HCT116 (cell line): ENCODE measurements around the gene CPNE7. TPM values are rescaled to one million over a fixed set of nuclear protein-coding genes. Genes with fewer than 3 reads are reported as not detected.

Experiments used
- ATAC-seq: fragments of 200-7000 bp; cut with Tn5 transposase; 2 replicates; pipeline ENCODE4 v1.9.1; 2020; ENCODE audit warnings: mild to moderate bottlenecking, moderate library complexity
- BruUV-seq: library from RNA; stranded (reverse); fragments of 400-500 nt; replicated peaks from 2 replicates; lab custom pipeline; 2021; lab: Mats Ljungman, UMichigan
- CTCF ChIA-PET: fragments of 300-600 bp; sonication (Branson Sonifier 250); formaldehyde crosslinking; loops from one replicate; lab custom pipeline; 2021; ENCODE audit warnings: antibody characterized with exemption; lab: Charles Lee
- POLR2A ChIA-PET: fragments of 300-600, 350-600 bp; sonication (Branson Sonifier 250); formaldehyde crosslinking; loops from one replicate; lab custom pipeline; 2021; ENCODE audit warnings: antibody characterized with exemption; lab: Charles Lee
- RAD21 ChIA-PET, 2 experiments: fragments of 300-600 bp; sonication (Branson Sonifier 250); formaldehyde crosslinking; loops; one replicate each; lab custom pipeline; 2023; ENCODE audit warnings: low total read pairs in 2 of 2; ENCODE audit not compliant: uncharacterized antibody in 2 of 2, unreplicated experiment in 2 of 2, low non-redundant PET in 1 of 2; lab: Charles Lee
- DNase-seq: peaks from one replicate; pipeline ENCODE4 v3.0.0-alpha.2; 2010; ENCODE audit warnings: low read depth, low spot score
- H2AFZ ChIP-seq: fragments of 200-600 bp; shearing (Covaris generic), sonication (generic); 2 replicates; pipeline ENCODE4 v1.6.1; 2017; ENCODE audit warnings: low read depth, mixed run types, mixed read lengths, antibody characterized with exemption, low read length; ENCODE audit not compliant: poor library complexity, severe bottlenecking
- H3K27ac ChIP-seq: 2 replicates; pipeline ENCODE4 v1.5.1; 2012; ENCODE audit warnings: low read depth, low read length
- H3K27me3 ChIP-seq: fragments of 200-600 bp; sonication (generic); 2 replicates; pipeline ENCODE4 v1.6.1; 2016; ENCODE audit warnings: mixed run types, low read length, mixed read lengths; ENCODE audit not compliant: insufficient read depth
- H3K36me3 ChIP-seq, 2 experiments: fragments of 200-500 bp in 1 of 2; fragments of 200-600 bp in 1 of 2; sonication (Bioruptor generic) in 1 of 2; sonication (generic) in 1 of 2; 2 replicates each; pipeline versions ENCODE4 v1.5.1 to v1.6.1; 2014 to 2016; ENCODE audit warnings: low read length in 2 of 2, inconsistent platforms in 1 of 2, mixed read lengths in 1 of 2, mixed run types in 1 of 2; ENCODE audit not compliant: insufficient read depth in 2 of 2, control insufficient read depth in 1 of 2
- H3K4me1 ChIP-seq, 2 experiments: fragments of 200-600 bp in 1 of 2; sonication (generic) in 1 of 2; 2 replicates each; pipeline versions ENCODE4 v1.5.1 to v1.6.1; 2012 to 2017; ENCODE audit warnings: low read length in 2 of 2, inconsistent platforms in 1 of 2, mild to moderate bottlenecking in 1 of 2, mixed read lengths in 1 of 2, mixed run types in 1 of 2, moderate library complexity in 1 of 2; ENCODE audit not compliant: insufficient read depth in 2 of 2, control insufficient read depth in 1 of 2
- H3K4me2 ChIP-seq: fragments of 200-600 bp; sonication (generic); 2 replicates; pipeline ENCODE4 v1.6.1; 2017; ENCODE audit warnings: mixed run types, low read length, mixed read lengths
- H3K4me3 ChIP-seq, 2 experiments: fragments of 200-600 bp in 1 of 2; sonication (generic) in 1 of 2; replicated peaks in 1 of 2; 2 replicates each; pipeline ENCODE4 v1.5.1; 2011 to 2016; ENCODE audit warnings: low read length in 2 of 2, control low read depth in 1 of 2, low read depth in 1 of 2, mild to moderate bottlenecking in 1 of 2, mixed read lengths in 1 of 2, mixed run types in 1 of 2
- H3K79me2 ChIP-seq: fragments of 200-600 bp; sonication (generic); 2 replicates; pipeline ENCODE4 v1.6.1; 2017; ENCODE audit warnings: mild to moderate bottlenecking, mixed run types, low read length, moderate library complexity, mixed read lengths; ENCODE audit not compliant: insufficient read depth
- H3K9ac ChIP-seq: fragments of 200-600 bp; sonication (generic); 2 replicates; pipeline ENCODE4 v1.6.1; 2016; ENCODE audit warnings: low read length, mixed read lengths
- H3K9me2 ChIP-seq: fragments of 200-600 bp; sonication (generic), shearing (Covaris generic); 2 replicates; pipeline ENCODE4 v1.6.1; 2017; ENCODE audit warnings: mixed run types, mild to moderate bottlenecking, moderate library complexity; ENCODE audit not compliant: insufficient read depth
- H3K9me3 ChIP-seq, 2 experiments: fragments of 200-500 bp in 1 of 2; fragments of 200-600 bp in 1 of 2; sonication (Bioruptor generic) in 1 of 2; sonication (generic) in 1 of 2; 2 replicates each; pipeline ENCODE4 v1.6.1; 2014 to 2017; ENCODE audit warnings: low read length in 2 of 2, mixed read lengths in 2 of 2, inconsistent platforms in 1 of 2, low read depth in 1 of 2, mild to moderate bottlenecking in 1 of 2, mixed run types in 1 of 2, moderate library complexity in 1 of 2; ENCODE audit not compliant: control insufficient read depth in 1 of 2, insufficient read depth in 1 of 2
- H4K20me1 ChIP-seq: fragments of 200-600 bp; sonication (generic), shearing (Covaris generic); 2 replicates; pipeline ENCODE4 v1.6.1; 2017; ENCODE audit warnings: mixed run types, mild to moderate bottlenecking, moderate library complexity; ENCODE audit not compliant: insufficient read depth
- CBX3 ChIP-seq: IDR thresholded peaks from 2 replicates; pipeline ENCODE4 v1.6.1; 2012; ENCODE audit warnings: low read depth
- EGR1 ChIP-seq: IDR thresholded peaks from 2 replicates; pipeline ENCODE4 v1.6.1; 2012; ENCODE audit warnings: low read depth
- ELF1 ChIP-seq: IDR thresholded peaks from 2 replicates; pipeline ENCODE4 v1.6.1; 2012; ENCODE audit warnings: low read depth, borderline replicate concordance
- EZH2phosphoT487 ChIP-seq: fragments of 200-600 bp; IDR thresholded peaks from 2 replicates; pipeline ENCODE4 v1.6.1; 2018; ENCODE audit warnings: antibody characterized with exemption, borderline replicate concordance
- JUND ChIP-seq: IDR thresholded peaks from 2 replicates; pipeline ENCODE4 v1.6.1; 2012
- POLR2A ChIP-seq: IDR thresholded peaks from 2 replicates; pipeline ENCODE4 v1.7.0; 2011; ENCODE audit warnings: borderline replicate concordance; ENCODE audit not compliant: insufficient read depth, insufficient read length; ENCODE audit errors: extremely low read depth
- SIN3A ChIP-seq: IDR thresholded peaks from 2 replicates; pipeline ENCODE4 v1.6.1; 2012; ENCODE audit warnings: low read depth
- SRF ChIP-seq: IDR thresholded peaks from 2 replicates; pipeline ENCODE4 v1.6.1; 2012; ENCODE audit warnings: low read depth
- TCF7L2 ChIP-seq: IDR thresholded peaks from 2 replicates; pipeline ENCODE4 v1.7.0; 2011; ENCODE audit warnings: borderline replicate concordance, inconsistent platforms; ENCODE audit not compliant: insufficient read depth, insufficient read length; ENCODE audit errors: extremely low read depth
- YY1 ChIP-seq: IDR thresholded peaks from 2 replicates; pipeline ENCODE4 v1.6.1; 2011; ENCODE audit warnings: low read length, low read depth, moderate library complexity, mild to moderate bottlenecking; ENCODE audit not compliant: insufficient replicate concordance; ENCODE audit errors: extremely low read depth
- ZNF274 ChIP-seq: fragments of 200-500 bp; sonication (Bioruptor generic); IDR thresholded peaks from 2 replicates; pipeline ENCODE4 v1.6.1; 2014; ENCODE audit warnings: mild to moderate bottlenecking, low read depth, low read length, inconsistent platforms
- intact Hi-C: fragments of 100-400 bp; cut with micrococcal nuclease; formaldehyde crosslinking; loops from 2 replicates; pipeline ENCODE4 v1.10.0; 2022
- total RNA-seq: library from RNA; stranded (reverse); gene quantifications from one replicate; pipeline ENCODE4 v1.2.1, GENCODE V29; 2021; ENCODE audit not compliant: unreplicated experiment
- TF ChIP-seq, protein P1 (sequence below): IDR thresholded peaks from 2 replicates; pipeline ENCODE4 v1.6.1; 2012
- TF ChIP-seq, protein P2 (sequence below): IDR thresholded peaks from 2 replicates; pipeline ENCODE4 v1.6.1; 2012

Gene CPNE7
- total RNA-seq, 1 experiment from 2014 or later = 201 TPM

- H3K27ac ChIP-seq = no peak overlapping the region; the same call in 1 of the 2 replicates
- RAD21 ChIA-PET = no interaction called here
- no peaks in the 10 kb centered on the region for H3K9me3 ChIP-seq
- H3K36me3 ChIP-seq = no peaks in the 10 kb centered on the region
- ATAC-seq (no peak), DNase-seq (no peak)
- no peak overlapping the region for H2AFZ ChIP-seq
- H3K9ac ChIP-seq = no peak overlapping the region
- no peak overlapping the region for H3K4me3 ChIP-seq
- H4K20me1 ChIP-seq = no peaks in the 10 kb centered on the region
- BruUV-seq = no TSS peak
- POLR2A ChIA-PET = no interaction called here
- H3K4me1 ChIP-seq = peaks cover 32 to 59% of the 10 kb centered on the region in 2 experiments
- no peaks in the 10 kb centered on the region for H3K79me2 ChIP-seq
- intact Hi-C loops = no loop called here
- TF ChIP-seq EGR1 = no peak
- TF ChIP-seq, protein P1, sequence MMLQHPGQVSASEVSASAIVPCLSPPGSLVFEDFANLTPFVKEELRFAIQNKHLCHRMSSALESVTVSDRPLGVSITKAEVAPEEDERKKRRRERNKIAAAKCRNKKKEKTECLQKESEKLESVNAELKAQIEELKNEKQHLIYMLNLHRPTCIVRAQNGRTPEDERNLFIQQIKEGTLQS = no peak
- TF ChIP-seq POLR2A = no peak
- TF ChIP-seq JUND = no peak
- TF ChIP-seq ZNF274 = no peak
- no peak for TF ChIP-seq SIN3A
- no peak for TF ChIP-seq YY1
- TF ChIP-seq CBX3 = no peak
- TF ChIP-seq, protein P2, sequence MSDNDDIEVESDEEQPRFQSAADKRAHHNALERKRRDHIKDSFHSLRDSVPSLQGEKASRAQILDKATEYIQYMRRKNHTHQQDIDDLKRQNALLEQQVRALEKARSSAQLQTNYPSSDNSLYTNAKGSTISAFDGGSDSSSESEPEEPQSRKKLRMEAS = no peak
- no peak for TF ChIP-seq ELF1
- TF ChIP-seq EZH2phosphoT487 = no peak
- TF ChIP-seq TCF7L2 = no peak
- TF ChIP-seq SRF = no peak
- CTCF ChIA-PET = no interaction called here
- no peaks in the 10 kb centered on the region for H3K27me3 ChIP-seq
- no peak overlapping the region for H3K4me2 ChIP-seq
- H3K9me2 ChIP-seq = no peaks in the 10 kb centered on the region
Measured at GRCh38 chr16:89604764-89605163, 29.2 kb downstream of the CPNE7 start.
